ENCODE results near the gene S100A2. TPM values are rescaled to one million over a fixed set of nuclear protein-coding genes. Genes with fewer than 3 reads are reported as not detected.

The S100A2 gene
- total and polyA plus RNA-seq, 2 of the 13 experiments (the other 11 are each of a cell fraction or from before 2014, with no cell fraction given): 1.2 TPM

DNA sequence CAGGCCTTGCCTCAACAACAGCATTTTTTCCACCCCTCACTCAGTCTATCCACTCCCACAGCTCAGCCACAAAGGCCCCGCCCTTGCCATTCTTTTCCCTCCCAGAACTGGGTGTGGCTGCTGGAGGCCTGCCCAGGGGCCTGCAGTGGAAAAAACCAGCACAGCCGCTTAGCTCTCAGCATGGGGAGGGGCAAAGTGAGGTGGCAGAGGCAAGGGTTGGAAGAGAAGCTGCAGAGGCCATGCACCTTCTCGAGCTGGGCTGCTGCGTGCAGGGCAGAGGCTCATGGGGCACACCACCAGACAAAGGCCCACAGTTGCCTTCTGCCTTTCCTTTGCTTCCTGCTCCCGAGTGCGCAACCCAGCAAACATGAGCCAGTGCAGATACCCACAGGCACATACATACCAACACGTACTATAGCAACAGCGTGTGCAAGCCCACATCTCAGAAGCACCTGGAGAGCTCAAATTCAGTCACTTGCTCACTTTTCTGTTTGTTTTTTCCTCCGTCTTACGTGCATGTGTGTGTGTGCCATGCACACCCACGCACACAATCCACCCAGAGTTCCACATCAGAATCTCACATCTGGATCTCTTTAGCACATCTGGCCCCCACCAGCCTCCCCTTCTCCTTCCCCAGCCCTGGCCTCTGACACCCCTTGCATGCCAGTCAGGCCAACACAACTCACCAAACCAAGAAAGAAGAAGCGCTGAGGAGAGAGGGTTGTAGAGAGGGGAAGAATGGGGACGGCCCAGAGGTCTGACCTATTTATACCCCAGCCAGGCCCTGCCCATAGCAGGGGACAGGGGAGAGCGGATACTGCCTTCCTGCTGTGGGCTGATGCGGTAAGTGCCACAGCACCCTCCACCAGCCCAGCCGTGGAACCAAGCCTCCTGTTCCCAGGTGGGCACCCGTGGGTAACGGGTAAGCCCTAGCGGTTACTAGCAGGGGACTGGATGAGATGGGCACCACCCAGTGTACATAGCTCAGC is 20.3 kb downstream of the S100A2 start, which contains the start of gene S100A4 (continued):
- TF ChIP-seq, protein P1, sequence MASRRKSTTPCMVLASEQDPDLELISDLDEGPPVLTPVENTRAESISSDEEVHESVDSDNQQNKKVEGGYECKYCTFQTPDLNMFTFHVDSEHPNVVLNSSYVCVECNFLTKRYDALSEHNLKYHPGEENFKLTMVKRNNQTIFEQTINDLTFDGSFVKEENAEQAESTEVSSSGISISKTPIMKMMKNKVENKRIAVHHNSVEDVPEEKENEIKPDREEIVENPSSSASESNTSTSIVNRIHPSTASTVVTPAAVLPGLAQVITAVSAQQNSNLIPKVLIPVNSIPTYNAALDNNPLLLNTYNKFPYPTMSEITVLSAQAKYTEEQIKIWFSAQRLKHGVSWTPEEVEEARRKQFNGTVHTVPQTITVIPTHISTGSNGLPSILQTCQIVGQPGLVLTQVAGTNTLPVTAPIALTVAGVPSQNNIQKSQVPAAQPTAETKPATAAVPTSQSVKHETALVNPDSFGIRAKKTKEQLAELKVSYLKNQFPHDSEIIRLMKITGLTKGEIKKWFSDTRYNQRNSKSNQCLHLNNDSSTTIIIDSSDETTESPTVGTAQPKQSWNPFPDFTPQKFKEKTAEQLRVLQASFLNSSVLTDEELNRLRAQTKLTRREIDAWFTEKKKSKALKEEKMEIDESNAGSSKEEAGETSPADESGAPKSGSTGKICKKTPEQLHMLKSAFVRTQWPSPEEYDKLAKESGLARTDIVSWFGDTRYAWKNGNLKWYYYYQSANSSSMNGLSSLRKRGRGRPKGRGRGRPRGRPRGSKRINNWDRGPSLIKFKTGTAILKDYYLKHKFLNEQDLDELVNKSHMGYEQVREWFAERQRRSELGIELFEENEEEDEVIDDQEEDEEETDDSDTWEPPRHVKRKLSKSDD (CRISPR knock-in tag; IDR thresholded peaks at IDR 0.05; ENCODE audit: low read depth): 0 out of 2 replicates have a peak, but pooled peaks have one; percentile 37
- TF ChIP-seq PHF21A (CRISPR knock-in tag; IDR thresholded peaks at IDR 0.05) (0 out of 2 replicates have a peak, but pooled peaks have one; percentile 19), ZBTB3 (CRISPR knock-in tag; IDR thresholded peaks at IDR 0.05; ENCODE audit: borderline replicate concordance, low read depth) (no peak), TBL1XR1 (IDR thresholded peaks at IDR 0.05; ENCODE audit: borderline replicate concordance, low read length, partially characterized antibody) (no peak), RAD51 (IDR thresholded peaks at IDR 0.05; ENCODE audit: borderline replicate concordance) (no peak), ZNF224 (CRISPR knock-in tag; IDR thresholded peaks at IDR 0.05) (no peak), TOE1 (CRISPR knock-in tag; IDR thresholded peaks at IDR 0.05) (no peak), ATF7-NPFF (CRISPR knock-in tag; IDR thresholded peaks at IDR 0.05; ENCODE audit: low read depth) (no peak), PHF5A (CRISPR knock-in tag; IDR thresholded peaks at IDR 0.05; ENCODE audit: low read depth, unreplicated experiment) (peak; percentile 35), FOXA3 (CRISPR knock-in tag; IDR thresholded peaks at IDR 0.05) (no peak; the same call in 1 of the 2 replicates), ZNF3 (CRISPR knock-in tag; IDR thresholded peaks at IDR 0.05) (no peak), FOXM1 (CRISPR knock-in tag; IDR thresholded peaks at IDR 0.05) (no peak), KDM5B (CRISPR knock-in tag; IDR thresholded peaks at IDR 0.05; ENCODE audit: borderline replicate concordance) (no peak), ISL2 (CRISPR knock-in tag; IDR thresholded peaks at IDR 0.05) (no peak), ATAD3A (CRISPR knock-in tag; IDR thresholded peaks at IDR 0.05) (no peak), RFX3 (CRISPR knock-in tag; IDR thresholded peaks at IDR 0.05) (no peak), RBM22 (optimal IDR thresholded peaks at IDR 0.05; ENCODE audit: low read length) (no peak), RBFOX2 (IDR thresholded peaks at IDR 0.05; ENCODE audit: low read depth, low read length) (peak; percentile 71), ZNF333 (CRISPR knock-in tag; IDR thresholded peaks at IDR 0.05; ENCODE audit: borderline replicate concordance) (no peak), ZBTB26 (CRISPR knock-in tag; IDR thresholded peaks at IDR 0.05; ENCODE audit: borderline replicate concordance) (peak; percentile 43; the same call in 1 of the 2 replicates), CREB3 (CRISPR knock-in tag; IDR thresholded peaks at IDR 0.05) (no peak), PHF20 (CRISPR knock-in tag; IDR thresholded peaks at IDR 0.05) (no peak)
- TF ChIP-seq, protein P2, sequence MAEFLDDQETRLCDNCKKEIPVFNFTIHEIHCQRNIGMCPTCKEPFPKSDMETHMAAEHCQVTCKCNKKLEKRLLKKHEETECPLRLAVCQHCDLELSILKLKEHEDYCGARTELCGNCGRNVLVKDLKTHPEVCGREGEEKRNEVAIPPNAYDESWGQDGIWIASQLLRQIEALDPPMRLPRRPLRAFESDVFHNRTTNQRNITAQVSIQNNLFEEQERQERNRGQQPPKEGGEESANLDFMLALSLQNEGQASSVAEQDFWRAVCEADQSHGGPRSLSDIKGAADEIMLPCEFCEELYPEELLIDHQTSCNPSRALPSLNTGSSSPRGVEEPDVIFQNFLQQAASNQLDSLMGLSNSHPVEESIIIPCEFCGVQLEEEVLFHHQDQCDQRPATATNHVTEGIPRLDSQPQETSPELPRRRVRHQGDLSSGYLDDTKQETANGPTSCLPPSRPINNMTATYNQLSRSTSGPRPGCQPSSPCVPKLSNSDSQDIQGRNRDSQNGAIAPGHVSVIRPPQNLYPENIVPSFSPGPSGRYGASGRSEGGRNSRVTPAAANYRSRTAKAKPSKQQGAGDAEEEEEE (CRISPR knock-in tag; IDR thresholded peaks at IDR 0.05; ENCODE audit: borderline replicate concordance): no peak

All from HepG2 (cell line).